IMR-90 (cell line): ENCODE data around the gene CNDP1.

Experiments
- POLR2A ChIP-seq: IDR thresholded peaks from 2 replicates; pipeline ENCODE4 v1.6.1; 2012; ENCODE audit warnings: mild to moderate bottlenecking, low read depth, low read length
- TF ChIP-seq, protein P1 (sequence below): conservative IDR thresholded peaks from 2 replicates; pipeline ENCODE4 v1.5.1; 2012; ENCODE audit warnings: mild to moderate bottlenecking, low read depth, low read length, improper control_type of control experiment
- TF ChIP-seq, protein P2 (sequence below): fragments of 150-350 bp; IDR thresholded peaks from 2 replicates; pipeline ENCODE4 v1.6.1; 2016; ENCODE audit warnings: low read depth, mild to moderate bottlenecking, low read length, moderate library complexity, borderline replicate concordance

GRCh38 chr18:74515620-74516231 is 18.6 kb upstream of the CNDP1 start:
- TF ChIP-seq, protein P1, sequence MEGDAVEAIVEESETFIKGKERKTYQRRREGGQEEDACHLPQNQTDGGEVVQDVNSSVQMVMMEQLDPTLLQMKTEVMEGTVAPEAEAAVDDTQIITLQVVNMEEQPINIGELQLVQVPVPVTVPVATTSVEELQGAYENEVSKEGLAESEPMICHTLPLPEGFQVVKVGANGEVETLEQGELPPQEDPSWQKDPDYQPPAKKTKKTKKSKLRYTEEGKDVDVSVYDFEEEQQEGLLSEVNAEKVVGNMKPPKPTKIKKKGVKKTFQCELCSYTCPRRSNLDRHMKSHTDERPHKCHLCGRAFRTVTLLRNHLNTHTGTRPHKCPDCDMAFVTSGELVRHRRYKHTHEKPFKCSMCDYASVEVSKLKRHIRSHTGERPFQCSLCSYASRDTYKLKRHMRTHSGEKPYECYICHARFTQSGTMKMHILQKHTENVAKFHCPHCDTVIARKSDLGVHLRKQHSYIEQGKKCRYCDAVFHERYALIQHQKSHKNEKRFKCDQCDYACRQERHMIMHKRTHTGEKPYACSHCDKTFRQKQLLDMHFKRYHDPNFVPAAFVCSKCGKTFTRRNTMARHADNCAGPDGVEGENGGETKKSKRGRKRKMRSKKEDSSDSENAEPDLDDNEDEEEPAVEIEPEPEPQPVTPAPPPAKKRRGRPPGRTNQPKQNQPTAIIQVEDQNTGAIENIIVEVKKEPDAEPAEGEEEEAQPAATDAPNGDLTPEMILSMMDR, result no peak
- no peak for TF ChIP-seq POLR2A
- TF ChIP-seq, protein P2, sequence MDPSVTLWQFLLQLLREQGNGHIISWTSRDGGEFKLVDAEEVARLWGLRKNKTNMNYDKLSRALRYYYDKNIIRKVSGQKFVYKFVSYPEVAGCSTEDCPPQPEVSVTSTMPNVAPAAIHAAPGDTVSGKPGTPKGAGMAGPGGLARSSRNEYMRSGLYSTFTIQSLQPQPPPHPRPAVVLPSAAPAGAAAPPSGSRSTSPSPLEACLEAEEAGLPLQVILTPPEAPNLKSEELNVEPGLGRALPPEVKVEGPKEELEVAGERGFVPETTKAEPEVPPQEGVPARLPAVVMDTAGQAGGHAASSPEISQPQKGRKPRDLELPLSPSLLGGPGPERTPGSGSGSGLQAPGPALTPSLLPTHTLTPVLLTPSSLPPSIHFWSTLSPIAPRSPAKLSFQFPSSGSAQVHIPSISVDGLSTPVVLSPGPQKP, result no peak
